Measurements from ENCODE around the gene SORCS2.

SORCS2 gene

DNA sequence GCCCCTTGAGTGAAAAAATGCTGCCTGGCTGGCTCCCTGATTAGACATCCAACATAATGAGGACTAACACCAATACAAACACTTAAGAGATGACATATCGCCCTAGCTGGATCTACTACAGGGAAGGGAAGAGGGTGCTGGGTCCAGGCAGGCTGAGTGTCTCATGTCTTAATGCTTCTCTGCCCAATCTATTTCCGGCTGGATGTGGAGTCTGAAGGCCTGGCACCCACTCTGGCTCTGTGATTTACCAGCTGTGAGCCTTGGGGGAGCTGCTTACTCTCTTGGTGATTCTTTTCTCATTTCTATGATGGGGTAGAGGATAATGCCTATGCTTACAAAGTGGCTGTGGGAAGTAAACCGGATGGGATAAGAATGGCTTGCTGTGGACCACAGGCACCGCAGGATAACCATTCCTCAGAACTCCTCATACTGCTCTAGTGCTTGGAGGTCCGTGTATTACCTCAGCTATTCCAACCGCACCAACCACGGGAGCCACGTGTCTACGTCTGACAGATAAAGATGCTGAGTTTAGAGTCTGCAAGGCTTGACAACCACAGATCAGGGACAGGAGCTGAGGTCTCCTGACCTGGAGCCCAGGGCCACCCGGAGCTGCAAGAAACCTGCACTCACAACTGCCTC lies 585.7 kb downstream of the SORCS2 start:
- no peak for FAIRE-seq

- FAIRE-seq: no peak
Measured at GRCh38 chr4:7778510-7779431, 586.4 kb downstream of the SORCS2 start.

DNA sequence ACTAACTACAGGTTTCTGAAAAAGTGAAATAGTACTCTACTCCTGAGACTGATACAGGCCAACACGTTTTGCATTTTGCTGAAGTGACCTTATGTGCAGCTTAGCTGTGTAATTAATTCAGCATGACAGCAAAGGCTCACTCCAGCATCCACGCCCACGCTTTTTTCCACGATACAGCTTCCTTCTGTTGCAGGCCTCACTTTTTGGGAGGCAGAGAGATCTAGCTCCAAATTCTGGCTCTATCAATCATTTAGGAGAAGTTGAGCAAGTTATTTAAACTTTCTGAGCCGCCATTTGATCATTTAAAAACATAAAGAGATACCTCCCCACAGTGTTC lies 587.1 kb downstream of the SORCS2 start:
- FAIRE-seq: no peak

- FAIRE-seq: no peak
Measured at GRCh38 chr4:7780751-7781348, 588.5 kb downstream of the SORCS2 start.

DNA sequence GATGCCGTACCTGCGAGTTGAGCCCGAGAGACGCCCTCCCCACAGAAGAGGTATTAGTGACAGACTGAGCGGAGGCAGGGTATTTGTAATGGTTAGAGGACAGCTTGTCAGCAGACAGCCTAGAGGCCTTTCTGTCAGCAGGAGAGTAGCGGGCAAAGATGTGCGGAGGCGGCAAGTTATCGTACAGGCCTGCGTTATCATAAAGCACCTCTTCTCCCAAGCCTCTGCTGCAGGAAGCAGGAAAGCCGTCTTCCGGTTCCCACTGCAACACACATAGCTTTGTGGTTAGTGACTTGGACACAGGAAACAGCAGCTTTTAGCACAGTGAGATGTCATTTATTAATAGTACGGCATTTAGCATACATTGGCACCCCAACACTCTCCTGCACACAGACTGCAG lies 589.0 kb downstream of the SORCS2 start:
- FAIRE-seq: no peak

DNA sequence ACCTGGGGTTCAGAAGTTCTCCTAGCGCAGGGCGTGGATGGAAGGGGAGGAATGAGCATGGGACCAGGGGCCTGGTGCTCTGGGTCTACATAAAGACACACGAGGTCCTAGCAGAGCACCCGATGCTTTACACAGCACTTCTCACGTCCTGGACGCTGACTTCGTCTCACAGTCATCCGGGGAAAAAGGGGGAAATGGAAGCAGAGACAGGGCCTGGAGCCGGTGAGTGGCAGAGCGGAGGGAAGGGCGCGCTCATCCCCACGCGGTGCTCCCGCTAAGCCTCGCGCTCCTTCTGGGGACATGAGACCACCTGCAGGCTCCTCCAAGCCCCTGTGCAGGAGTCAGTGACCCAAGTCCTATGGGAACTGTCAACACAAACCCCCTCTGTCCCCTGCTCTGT lies 589.7 kb downstream of the SORCS2 start:
- no peak for FAIRE-seq

DNA sequence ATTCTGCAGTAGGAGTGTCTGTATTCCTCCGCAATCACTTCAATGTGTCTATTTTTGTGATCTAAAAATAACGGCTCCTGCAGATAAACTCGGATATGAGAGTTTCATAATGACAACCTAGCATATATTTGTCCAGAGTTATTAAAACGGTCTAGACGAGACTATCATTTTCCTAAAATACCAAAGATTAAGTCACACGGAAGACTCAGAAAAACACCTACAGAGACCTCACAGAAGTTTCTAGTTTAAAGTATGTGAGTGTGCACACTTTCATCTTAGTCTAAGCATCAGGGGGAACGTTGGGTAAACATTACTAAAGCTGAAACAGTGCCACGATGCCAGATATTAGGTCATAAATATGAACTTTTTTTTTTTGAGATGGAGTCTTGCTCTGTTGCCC lies 590.4 kb downstream of the SORCS2 start:
- FAIRE-seq: no peak

DNA sequence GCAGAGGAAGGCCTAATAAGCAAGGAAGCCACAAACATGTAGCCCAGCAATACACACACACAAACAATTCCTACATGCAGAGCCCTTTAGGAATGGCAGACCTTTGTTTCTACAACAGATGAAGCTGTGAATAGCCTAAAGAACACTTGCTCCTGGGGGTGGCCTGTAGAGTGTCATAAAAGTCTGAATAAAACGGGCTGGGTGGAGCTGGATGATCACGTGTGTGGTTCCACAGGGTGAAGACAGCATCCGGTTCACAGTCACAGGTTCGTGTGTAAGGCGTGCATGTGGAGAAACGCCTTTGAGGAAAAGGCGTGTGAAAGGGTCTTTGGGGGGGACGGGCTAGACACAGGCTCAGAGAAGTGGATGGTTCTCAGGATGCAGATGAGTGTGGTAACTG lies 591.2 kb downstream of the SORCS2 start:
- FAIRE-seq: no peak

DNA sequence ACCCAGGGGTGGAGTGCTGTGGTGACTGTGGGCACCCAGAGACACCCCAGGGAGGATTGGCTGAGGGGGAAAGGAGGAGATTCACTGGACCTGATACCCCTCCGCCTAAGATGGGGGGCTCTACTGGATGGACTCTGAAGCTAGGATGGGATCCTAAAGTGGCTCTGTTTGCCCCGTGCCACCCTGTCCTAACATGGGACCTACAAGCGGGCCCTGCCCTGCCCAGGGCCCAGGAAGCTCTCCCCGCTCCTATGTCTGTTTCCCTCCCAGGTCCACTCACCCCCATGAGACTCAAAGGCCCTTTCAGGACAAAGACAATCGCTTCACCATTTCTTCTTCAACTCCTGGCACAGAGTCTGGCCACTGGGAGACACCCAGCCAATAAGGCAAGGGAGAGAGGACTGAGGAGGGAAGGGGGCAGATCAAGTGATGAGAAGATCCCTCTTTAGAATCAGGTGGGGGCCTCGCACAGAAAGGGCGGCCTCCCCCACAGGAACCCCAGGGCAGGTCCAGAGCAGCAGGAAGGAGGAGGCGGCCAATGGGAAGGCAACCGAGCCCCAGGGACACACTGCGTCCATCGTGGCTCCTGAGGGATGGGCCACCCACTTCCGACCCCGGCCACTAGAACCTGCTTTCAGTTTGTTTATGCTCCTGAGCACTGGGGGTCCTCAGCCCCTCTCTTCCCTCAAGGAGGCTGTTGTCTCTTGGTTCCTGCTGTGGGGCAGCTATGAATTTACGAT lies 592.0 kb downstream of the SORCS2 start:
- FAIRE-seq: no peak

GRCh38 chr4:7785017-7785416 lies 592.7 kb downstream of the SORCS2 start:
- no peak for FAIRE-seq

DNA sequence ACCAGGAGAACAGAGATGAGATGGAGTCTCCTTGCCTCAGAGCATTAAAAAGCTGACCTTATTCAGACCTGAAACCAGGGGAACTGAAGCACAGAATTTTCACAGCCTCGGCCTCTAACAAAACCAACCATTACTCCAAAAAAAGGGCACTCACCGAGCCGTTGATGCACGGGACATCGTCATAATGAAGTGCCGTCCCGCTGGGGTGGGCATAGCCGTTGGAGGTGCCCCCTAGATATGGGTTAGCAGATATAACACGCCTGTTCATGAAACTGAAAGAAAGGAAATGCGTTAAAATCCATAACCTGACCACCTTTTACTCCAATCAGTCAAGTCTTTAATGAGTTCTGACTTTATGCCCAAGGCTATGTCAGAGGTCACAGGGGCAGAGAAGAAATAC lies 593.7 kb downstream of the SORCS2 start:
- no peak for FAIRE-seq

GRCh38 chr4:7786517-7786916 lies 594.2 kb downstream of the SORCS2 start:
- FAIRE-seq: no peak

DNA sequence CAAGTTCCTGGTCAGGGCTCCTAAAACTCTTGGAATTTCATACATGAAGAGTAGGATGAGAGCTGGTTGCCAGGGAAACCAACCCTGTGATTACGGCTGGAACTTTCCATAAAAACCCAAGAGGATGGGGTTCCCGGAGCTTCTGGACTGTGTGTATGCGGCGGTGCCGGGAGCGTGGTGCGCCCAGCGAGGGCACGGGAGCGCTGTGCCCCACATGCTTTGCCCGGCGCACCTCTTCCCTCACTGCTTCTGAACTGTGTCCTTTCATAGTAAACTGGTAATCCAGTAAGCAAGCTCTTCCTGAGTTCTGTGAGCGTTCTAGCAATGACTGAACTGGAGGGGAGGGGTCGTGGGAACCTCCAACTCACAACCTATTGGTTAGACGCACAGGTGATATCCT lies 594.7 kb downstream of the SORCS2 start:
- FAIRE-seq: no peak

GRCh38 chr4:7787681-7788141 lies 595.4 kb downstream of the SORCS2 start:
- no peak for FAIRE-seq

GRCh38 chr4:7788193-7788592 lies 595.9 kb downstream of the SORCS2 start:
- no peak for FAIRE-seq

DNA sequence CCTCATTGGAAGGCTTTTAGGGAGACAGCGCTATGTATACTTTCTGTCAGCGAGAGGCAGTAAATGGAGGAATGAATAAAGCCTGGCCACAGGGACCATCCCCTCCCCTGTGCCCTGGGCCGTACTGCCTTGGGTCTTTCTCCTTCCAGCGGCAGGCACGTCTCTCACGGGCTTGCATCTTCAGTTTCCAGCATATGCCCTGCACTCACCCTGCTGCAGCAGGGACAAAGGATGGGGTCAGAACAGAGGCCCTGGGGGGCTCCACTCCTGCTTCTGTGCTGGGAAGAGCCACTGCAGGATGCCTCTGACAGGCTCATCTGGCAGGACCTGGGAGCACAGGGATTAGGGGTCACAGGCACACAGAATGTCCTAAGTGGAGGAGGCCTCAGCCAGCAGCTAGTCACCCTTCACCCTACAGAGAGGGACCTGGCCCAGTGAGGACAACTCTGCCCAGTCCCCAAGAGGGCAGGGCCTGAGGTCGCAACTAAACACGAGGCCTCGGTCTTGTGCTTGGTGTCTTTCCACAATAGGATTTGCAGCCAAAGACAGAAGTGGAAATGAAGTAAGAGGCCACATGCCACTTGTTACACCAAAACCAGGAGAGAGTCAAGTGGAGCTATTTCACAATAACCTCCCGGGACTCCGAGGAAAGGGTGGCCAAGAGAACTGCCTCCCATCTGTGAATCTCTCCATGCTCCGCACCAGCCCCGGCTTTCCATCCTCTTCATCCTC lies 596.5 kb downstream of the SORCS2 start:
- no peak for FAIRE-seq

DNA sequence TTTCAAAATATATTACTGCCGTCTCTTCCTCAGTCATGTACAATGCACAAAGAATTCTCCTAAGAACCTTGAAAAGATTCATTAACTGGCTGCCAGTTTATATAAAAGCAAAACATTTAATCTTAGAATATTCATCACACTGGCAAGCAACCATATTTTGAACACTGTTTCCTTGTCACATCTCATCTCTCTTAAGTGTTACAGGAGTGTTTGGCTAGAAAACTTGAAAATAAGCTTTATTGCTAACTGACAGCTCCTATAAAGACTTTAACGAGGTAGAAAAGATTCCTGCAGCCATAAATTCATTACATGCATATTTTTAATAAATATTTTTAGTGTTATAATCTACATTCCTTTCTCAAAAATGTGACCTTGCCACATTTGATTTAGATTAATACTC lies 597.7 kb downstream of the SORCS2 start:
- FAIRE-seq: no peak

DNA sequence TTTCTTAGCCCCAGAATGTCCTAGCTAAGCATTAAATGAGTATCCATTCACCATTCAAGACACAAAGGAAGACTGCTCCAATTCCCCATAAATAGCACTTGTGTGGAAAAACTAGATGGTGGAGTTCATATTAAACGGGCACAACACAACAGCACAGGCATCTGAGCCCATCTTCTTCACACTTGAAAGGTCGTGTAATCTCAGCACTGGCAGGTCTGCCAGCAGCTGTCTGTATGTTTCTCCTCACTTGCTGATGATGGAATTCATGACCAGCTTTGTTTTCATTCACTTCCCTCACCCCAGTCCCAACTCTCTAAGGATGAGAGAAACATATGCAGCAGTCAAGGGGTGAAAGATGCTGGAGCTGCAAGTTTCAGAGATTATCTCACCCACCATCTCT lies 598.7 kb downstream of the SORCS2 start:
- no peak for FAIRE-seq

Measured in islet of Langerhans (tissue), 1 donor.